HepG2 (cell line): ENCODE results near the gene GTF2H1. TPM values are rescaled to one million over a fixed set of nuclear protein-coding genes. Genes with fewer than 3 reads are reported as not detected.

ENCODE experiments used
- AGO2 ChIP-seq: fragments of 200-400 bp; formaldehyde crosslinking; optimal IDR thresholded peaks from 2 replicates; pipeline ENCODE3; 2017; ENCODE audit warnings: mild to moderate bottlenecking, low read depth, low read length, moderate library complexity
- FLYWCH1 ChIP-seq: sonication (generic); formaldehyde crosslinking; IDR thresholded peaks from 2 replicates; pipeline ENCODE4 v1.8.1; 2023; ENCODE audit warnings: mild to moderate bottlenecking, missing genetic modification reagents
- KLF13 ChIP-seq: sonication (generic); formaldehyde crosslinking; IDR thresholded peaks from 2 replicates; pipeline ENCODE4 v1.4.0; 2020; ENCODE audit warnings: mild to moderate bottlenecking, missing genetic modification reagents
- MIER2 ChIP-seq: IDR thresholded peaks from 2 replicates; pipeline ENCODE4 v1.6.1; 2016; ENCODE audit warnings: missing biosample characterization, missing genetic modification reagents
- NFE2 ChIP-seq: sonication (generic); formaldehyde crosslinking; IDR thresholded peaks from 2 replicates; pipeline ENCODE4 v1.4.0; 2020; ENCODE audit warnings: missing genetic modification reagents
- NFE2L1 ChIP-seq: sonication (generic); formaldehyde crosslinking; IDR thresholded peaks from 2 replicates; pipeline ENCODE4 v1.4.0; 2020; ENCODE audit warnings: missing genetic modification reagents, mild to moderate bottlenecking, borderline replicate concordance
- PRDM15 ChIP-seq: sonication (generic); formaldehyde crosslinking; IDR thresholded peaks from 2 replicates; pipeline ENCODE4 v1.4.0; 2020; ENCODE audit warnings: missing genetic modification reagents
- REL ChIP-seq: sonication (generic); formaldehyde crosslinking; conservative IDR thresholded peaks from 2 replicates; pipeline ENCODE4 v1.8.0; 2022; ENCODE audit warnings: mild to moderate bottlenecking, missing genetic modification reagents, moderate library complexity
- RORA ChIP-seq: sonication (generic); formaldehyde crosslinking; IDR thresholded peaks from 2 replicates; pipeline ENCODE4 v1.5.0; 2020; ENCODE audit warnings: mild to moderate bottlenecking, missing genetic modification reagents, moderate library complexity
- SOX13 ChIP-seq, 3 experiments: fragments of 450-650 bp in 1 of 3; sonication (generic) in 1 of 3; formaldehyde crosslinking in 1 of 3; IDR thresholded peaks in 2 of 3; conservative IDR thresholded peaks in 1 of 3; 2 replicates each; pipeline versions ENCODE4 v1.5.0 to v1.6.1; 2016 to 2020; ENCODE audit warnings: antibody characterized with exemption in 1 of 3, mild to moderate bottlenecking in 1 of 3, missing compliant biosample characterization in 1 of 3, missing genetic modification reagents in 1 of 3, moderate library complexity in 1 of 3
- SOX6 ChIP-seq, 2 experiments: fragments of 450-650 bp in 1 of 2; sonication (generic) in 1 of 2; formaldehyde crosslinking in 1 of 2; IDR thresholded peaks; 2 replicates each; pipeline versions ENCODE4 v1.4.0 to v1.6.1; 2017 to 2020; ENCODE audit warnings: antibody characterized with exemption in 1 of 2, mild to moderate bottlenecking in 1 of 2, missing genetic modification reagents in 1 of 2
- STAT5B ChIP-seq: sonication (generic); formaldehyde crosslinking; IDR thresholded peaks from 2 replicates; pipeline ENCODE4 v1.4.0; 2020; ENCODE audit warnings: missing genetic modification reagents
- TOPORS ChIP-seq: sonication (generic); formaldehyde crosslinking; IDR thresholded peaks from 2 replicates; pipeline ENCODE4 v1.8.0; 2023; ENCODE audit warnings: mild to moderate bottlenecking, missing genetic modification reagents
- ZBTB33 ChIP-seq: sonication (generic); formaldehyde crosslinking; IDR thresholded peaks from 2 replicates; pipeline ENCODE4 v1.4.0; 2020; ENCODE audit warnings: missing genetic modification reagents
- ZNF18 ChIP-seq: sonication (generic); formaldehyde crosslinking; IDR thresholded peaks from 2 replicates; pipeline ENCODE4 v1.8.0; 2022; ENCODE audit warnings: mild to moderate bottlenecking, missing genetic modification reagents; ENCODE audit not compliant: insufficient replicate concordance
- ZNF180 ChIP-seq: sonication (generic); formaldehyde crosslinking; IDR thresholded peaks from 2 replicates; pipeline ENCODE4 v1.4.0; 2020; ENCODE audit warnings: low read depth, missing genetic modification reagents, borderline replicate concordance
- ZNF382 ChIP-seq: sonication (generic); formaldehyde crosslinking; IDR thresholded peaks from 2 replicates; pipeline ENCODE4 v1.5.0; 2020; ENCODE audit warnings: missing genetic modification reagents, mild to moderate bottlenecking, borderline replicate concordance
- ZSCAN29 ChIP-seq: sonication (generic); formaldehyde crosslinking; conservative IDR thresholded peaks from 2 replicates; pipeline ENCODE4 v1.4.0; 2020; ENCODE audit warnings: mild to moderate bottlenecking, missing genetic modification reagents
- polyA plus RNA-seq, 8 experiments: library from polyadenylated mRNA; depleted of rRNA in 3 of 8; stranded (reverse) in 7 of 8; unstranded in 1 of 8; fragments of >200 nt; fragmentation: Illumina TruSeq in 4 of 8; extraction: Trizol in 4 of 8; gene quantifications; 2 replicates each; pipeline versions ENCODE4 v1.2.1 to v1.2.3, GENCODE V29; 2011 to 2016; ENCODE audit warnings: low read depth in 4 of 8, missing spikeins in 1 of 8, mixed read lengths in 1 of 8; ENCODE audit not compliant: insufficient read depth in 1 of 8
- total RNA-seq, 5 experiments: library from RNA; depleted of rRNA; stranded (reverse); fragments of >200 nt; fragmentation: Illumina TruSeq; extraction: Trizol; gene quantifications; 2 replicates each; pipeline ENCODE4 v1.2.3, GENCODE V29; 2016; ENCODE audit warnings: low read depth in 1 of 5
- TF ChIP-seq, protein P1 (sequence below): sonication (generic); formaldehyde crosslinking; IDR thresholded peaks from 2 replicates; pipeline ENCODE4 v1.8.0; 2022; ENCODE audit warnings: missing genetic modification reagents, mild to moderate bottlenecking, inconsistent platforms, borderline replicate concordance

Gene GTF2H1
- total and polyA plus RNA-seq, 2 of the 13 experiments (the other 11 are each of a cell fraction or from before 2014, with no cell fraction given): 15.7 to 51.4 TPM

GRCh38 chr11:18321969-18322711, at the start of gene GTF2H1, which contains the start of gene HPS5 (continued):
- TF ChIP-seq STAT5B (CRISPR knock-in tag) (no peak), NFE2 (no peak), ZNF180 (CRISPR knock-in tag) (no peak), MIER2 (0 out of 2 replicates have a peak, but pooled peaks have one; percentile 39), REL (CRISPR knock-in tag) (no peak; the same call in 1 of the 2 replicates), TOPORS (no peak; the same call in 1 of the 2 replicates), ZBTB33 (CRISPR knock-in tag) (peak; percentile 27; the same call in 1 of the 2 replicates), FLYWCH1 (CRISPR knock-in tag) (no peak), KLF13 (CRISPR knock-in tag) (peak; percentile 98), ZNF18 (CRISPR knock-in tag) (peak; percentile 91), NFE2L1 (CRISPR knock-in tag) (peak; percentile 80; the same call in 1 of the 2 replicates), RORA (CRISPR knock-in tag) (no peak), ZNF382 (no peak), SOX13 (IDR thresholded peaks at IDR 0.05) (0 out of 2 replicates have a peak, but pooled peaks have one; percentile 50), SOX13 (CRISPR knock-in tag; conservative IDR thresholded peaks at IDR 0.05 in 1 of 2, IDR thresholded peaks at IDR 0.05 in 1 of 2) (peak in 1 of 2 experiments; percentile 37; a peak in 1 of 4 replicates), AGO2 (peak; percentile 89), SOX6 (IDR thresholded peaks at IDR 0.05) (no peak), SOX6 (CRISPR knock-in tag; IDR thresholded peaks at IDR 0.05) (peak; percentile 85), PRDM15 (CRISPR knock-in tag) (no peak), ZSCAN29 (peak; percentile 91)
- TF ChIP-seq, protein P1, sequence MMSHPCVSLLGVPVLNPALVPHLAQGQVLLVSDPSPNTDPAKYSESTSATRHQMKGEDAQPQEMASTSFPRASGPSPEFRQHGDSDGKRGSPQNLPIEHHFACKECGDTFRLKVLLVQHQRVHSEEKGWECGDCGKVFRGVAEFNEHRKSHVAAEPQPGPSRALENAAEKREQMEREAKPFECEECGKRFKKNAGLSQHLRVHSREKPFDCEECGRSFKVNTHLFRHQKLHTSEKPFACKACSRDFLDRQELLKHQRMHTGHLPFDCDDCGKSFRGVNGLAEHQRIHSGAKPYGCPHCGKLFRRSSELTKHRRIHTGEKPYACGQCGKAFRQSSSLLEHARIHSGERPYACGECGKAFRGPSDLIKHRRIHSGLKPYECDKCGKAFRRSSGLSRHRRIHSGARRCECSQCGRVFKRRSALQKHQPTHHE (CRISPR knock-in tag): peak; percentile 84
